Nephron progenitor cell (in vitro differentiated cells): ENCODE data around the gene ABCC4.
"Not testable (repeated sequence)": the region's sequence is repeated elsewhere in the genome, so short reads cannot be mapped to it uniquely, and the experiment has no call there.

Experiments
- DNase-seq: peaks from one replicate; pipeline ENCODE4 v3.0.0; 2021
- H3K27ac Mint-ChIP-seq: 2 replicates; pipeline ENCODE4 v1.8.0; 2021; ENCODE audit warnings: mild to moderate bottlenecking, moderate library complexity, mixed read lengths
- H3K27me3 Mint-ChIP-seq: 2 replicates; pipeline ENCODE4 v1.8.0; 2021; ENCODE audit warnings: mild to moderate bottlenecking, low read depth, mixed read lengths; ENCODE audit not compliant: poor library complexity
- H3K36me3 Mint-ChIP-seq: 2 replicates; pipeline ENCODE4 v1.8.0; 2021; ENCODE audit warnings: low read depth, mixed read lengths
- H3K4me1 Mint-ChIP-seq: 2 replicates; pipeline ENCODE4 v1.8.0; 2021; ENCODE audit warnings: mixed read lengths
- H3K4me3 Mint-ChIP-seq: 2 replicates; pipeline ENCODE4 v1.8.0; 2021; ENCODE audit warnings: mild to moderate bottlenecking, moderate library complexity, mixed read lengths
- H3K9me3 Mint-ChIP-seq: 2 replicates; pipeline ENCODE4 v1.8.0; 2021; ENCODE audit warnings: mild to moderate bottlenecking, moderate library complexity, mixed read lengths
- CTCF ChIP-seq: fragments of 200-600 bp; sonication (generic); IDR thresholded peaks from 2 replicates; pipeline ENCODE4 v1.5.0; 2021; ENCODE audit warnings: antibody characterized with exemption

The ABCC4 gene

GRCh38 chr13:95279016-95279415 lies 22.2 kb downstream of the ABCC4 start:
- no peak for TF ChIP-seq CTCF
- peaks cover 14% of the 10 kb centered on the region for H3K36me3 Mint-ChIP-seq
- peaks cover 46% of the 10 kb centered on the region for H3K4me1 Mint-ChIP-seq
- peaks cover under 1% of the 10 kb centered on the region for H3K9me3 Mint-ChIP-seq
- peak overlapping the region; percentile 82 for H3K27ac Mint-ChIP-seq
- no peaks in the 10 kb centered on the region for H3K27me3 Mint-ChIP-seq
- H3K4me3 Mint-ChIP-seq: no peak overlapping the region
- DNase-seq: no peak

- no peak for TF ChIP-seq CTCF
- no peaks in the 10 kb centered on the region for H3K27me3 Mint-ChIP-seq
- H3K27ac Mint-ChIP-seq: no peak overlapping the region
- peaks cover 4% of the 10 kb centered on the region for H3K9me3 Mint-ChIP-seq
- no peak overlapping the region for H3K4me3 Mint-ChIP-seq
- H3K4me1 Mint-ChIP-seq: peaks cover 72% of the 10 kb centered on the region
- H3K36me3 Mint-ChIP-seq: peaks cover 13% of the 10 kb centered on the region
- DNase-seq: no peak
These were observed 25.2 kb downstream of the ABCC4 start for GRCh38 chr13:95276037-95276505.

- DNase-seq: no peak
- Mint-ChIP-seq H3K36me3 (peaks cover 13% of the 10 kb centered on the region), H3K9me3 (peaks cover 4% of the 10 kb centered on the region), H3K4me1 (peaks cover 75% of the 10 kb centered on the region), H3K4me3 (no peak overlapping the region), H3K27ac (peak overlapping the region; percentile 75), H3K27me3 (no peaks in the 10 kb centered on the region)
- TF ChIP-seq CTCF: no peak
These were observed 25.8 kb downstream of the ABCC4 start for GRCh38 chr13:95275322-95276036.

GRCh38 chr13:95273592-95274132 lies 27.6 kb downstream of the ABCC4 start:
- DNase-seq, H3K9me3 Mint-ChIP-seq, H3K27me3 Mint-ChIP-seq, H3K4me3 Mint-ChIP-seq: not testable (repeated sequence)
- peaks cover 84% of the 10 kb centered on the region for H3K4me1 Mint-ChIP-seq
- peak overlapping the region; percentile 90 for H3K27ac Mint-ChIP-seq
- H3K36me3 Mint-ChIP-seq: peaks cover 13% of the 10 kb centered on the region

- Mint-ChIP-seq H3K4me1 (peaks cover 91% of the 10 kb centered on the region), H3K27ac (peak overlapping the region; percentile 99), H3K36me3 (peaks cover 17% of the 10 kb centered on the region)
- H3K4me3 Mint-ChIP-seq, H3K27me3 Mint-ChIP-seq, DNase-seq, H3K9me3 Mint-ChIP-seq: not testable (repeated sequence)
These were observed 29.2 kb downstream of the ABCC4 start for GRCh38 chr13:95272076-95272475.

- no peak for DNase-seq
- H3K9me3 Mint-ChIP-seq: peaks cover 23% of the 10 kb centered on the region
- H3K27ac Mint-ChIP-seq: peak overlapping the region; percentile 8
- H3K4me1 Mint-ChIP-seq: peaks cover 73% of the 10 kb centered on the region
- no peak overlapping the region for H3K4me3 Mint-ChIP-seq
- no peak for TF ChIP-seq CTCF
- H3K27me3 Mint-ChIP-seq: peaks cover 3% of the 10 kb centered on the region
- H3K36me3 Mint-ChIP-seq: peaks cover 33% of the 10 kb centered on the region
These were observed 31.5 kb downstream of the ABCC4 start for GRCh38 chr13:95269756-95270155.

GRCh38 chr13:95268343-95269065 lies 32.7 kb downstream of the ABCC4 start:
- H3K9me3 Mint-ChIP-seq: peaks cover 19% of the 10 kb centered on the region
- not testable (repeated sequence) for H3K27me3 Mint-ChIP-seq, H3K4me3 Mint-ChIP-seq, DNase-seq
- H3K36me3 Mint-ChIP-seq: peaks cover 34% of the 10 kb centered on the region
- H3K27ac Mint-ChIP-seq: peak overlapping the region; percentile 91
- H3K4me1 Mint-ChIP-seq: peaks cover 61% of the 10 kb centered on the region
